Activated CD4-positive, alpha-beta T cell treated with anti-CD3 and anti-CD28 coated beads, Interleukin-2, amount 50 U/mL, for 48 hours (primary cell): ENCODE measurements around the gene PAX8.
"Not testable (repeated sequence)": the region's sequence is repeated elsewhere in the genome, so short reads cannot be mapped to it uniquely, and the experiment has no call there.

Experiments used
- DNase-seq, 2 experiments: peaks; one replicate each; pipeline ENCODE4 v3.0.0-alpha.2; 2020

Gene PAX8

GRCh38 chr2:113278742-113279139 is at the start of gene PAX8:
Gene PAX8, minus strand, starts transcription at chr2:113278921. Its CDS starts 527 bp downstream, at chr2:113278394.
- DNase-seq: no peak

GRCh38 chr2:113328043-113328442 is 49.3 kb upstream of the PAX8 start:
- no peak for DNase-seq

GRCh38 chr2:113325161-113325731 is 46.5 kb upstream of the PAX8 start:
- DNase-seq: not testable (repeated sequence)

GRCh38 chr2:113324684-113325160 is 46.0 kb upstream of the PAX8 start:
- peak; percentile 53 to 59 for DNase-seq

- DNase-seq: not testable (repeated sequence)
Observed at GRCh38 chr2:113323129-113323528, 44.4 kb upstream of the PAX8 start.

GRCh38 chr2:113320106-113320505 is 41.4 kb upstream of the PAX8 start:
- DNase-seq: not testable (repeated sequence)

GRCh38 chr2:113318941-113319340 is 40.2 kb upstream of the PAX8 start:
- DNase-seq: not testable (repeated sequence)

GRCh38 chr2:113316085-113316484 is 37.4 kb upstream of the PAX8 start:
- no peak for DNase-seq

- DNase-seq: not testable (repeated sequence)
Observed at GRCh38 chr2:113314663-113315062, 35.9 kb upstream of the PAX8 start.

- DNase-seq: not testable (repeated sequence)
Observed at GRCh38 chr2:113314176-113314575, 35.5 kb upstream of the PAX8 start.

- not testable (repeated sequence) for DNase-seq
Observed at GRCh38 chr2:113311781-113312180, 33.1 kb upstream of the PAX8 start.

- not testable (repeated sequence) for DNase-seq
Observed at GRCh38 chr2:113311191-113311590, 32.5 kb upstream of the PAX8 start.

- DNase-seq: no peak
Observed at GRCh38 chr2:113309655-113310387, 31.1 kb upstream of the PAX8 start.

GRCh38 chr2:113308784-113309183 is 30.1 kb upstream of the PAX8 start:
- not testable (repeated sequence) for DNase-seq

- DNase-seq: not testable (repeated sequence)
Observed at GRCh38 chr2:113306207-113306606, 27.5 kb upstream of the PAX8 start.

GRCh38 chr2:113305749-113306148 is 27.0 kb upstream of the PAX8 start:
- DNase-seq: not testable (repeated sequence)

- DNase-seq: no peak
Observed at GRCh38 chr2:113305146-113305545, 26.4 kb upstream of the PAX8 start.

GRCh38 chr2:113304702-113305101 is 26.0 kb upstream of the PAX8 start:
- no peak for DNase-seq

- not testable (repeated sequence) for DNase-seq
Observed at GRCh38 chr2:113302216-113302980, 23.7 kb upstream of the PAX8 start.

- DNase-seq: no peak
Observed at GRCh38 chr2:113300281-113300680, 21.6 kb upstream of the PAX8 start.

- no peak for DNase-seq
Observed at GRCh38 chr2:113298176-113298575, 19.5 kb upstream of the PAX8 start.

- DNase-seq: peak; percentile 60 to 65
Observed at GRCh38 chr2:113297590-113297989, 18.9 kb upstream of the PAX8 start.

GRCh38 chr2:113291191-113291590 is 12.5 kb upstream of the PAX8 start:
- no peak for DNase-seq
